H1 (cell line): ENCODE data around the gene SHH. TPM values are rescaled to one million over a fixed set of nuclear protein-coding genes. Genes with fewer than 3 reads are reported as not detected.

Experiments
- CTBP2 ChIP-seq: IDR thresholded peaks from 2 replicates; pipeline ENCODE4 v1.7.0; 2011; ENCODE audit warnings: borderline replicate concordance, mild to moderate bottlenecking, moderate library complexity, mixed read lengths, low read length; ENCODE audit not compliant: insufficient read depth, insufficient read length
- SUZ12 ChIP-seq: fragments of 200-600 bp; sonication (generic); IDR thresholded peaks from 2 replicates; pipeline ENCODE4 v1.6.1; 2012; ENCODE audit warnings: mild to moderate bottlenecking, inconsistent platforms, low read length, moderate library complexity, mixed read lengths
- polyA plus RNA-seq, 7 experiments: library from polyadenylated mRNA; depleted of rRNA in 3 of 7; stranded (reverse) in 5 of 7; unstranded in 2 of 7; fragments of >200 nt in 5 of 7; fragments of 200-250 nt in 2 of 7; gene quantifications; 1 replicate in 5 of 7; 2 replicates in 1 of 7; 4 replicates in 1 of 7; pipeline versions ENCODE4 v1.2.1 to v1.2.3, GENCODE V29; 2011 to 2013; ENCODE audit warnings: missing spikeins in 2 of 7, mixed read lengths in 2 of 7
- total RNA-seq: library from RNA; stranded (reverse); fragmentation: NEBNext Ultra II Directional; extraction: Animal tissue kit (Norgen Biotek cat#: 25700); gene quantifications from 2 replicates; pipeline ENCODE4 v1.2.1, GENCODE V29; 2021

The SHH gene
- total and polyA plus RNA-seq, 2 of the 8 experiments (the other 6 are each of a cell fraction or from before 2014, with no cell fraction given), result not detected

DNA sequence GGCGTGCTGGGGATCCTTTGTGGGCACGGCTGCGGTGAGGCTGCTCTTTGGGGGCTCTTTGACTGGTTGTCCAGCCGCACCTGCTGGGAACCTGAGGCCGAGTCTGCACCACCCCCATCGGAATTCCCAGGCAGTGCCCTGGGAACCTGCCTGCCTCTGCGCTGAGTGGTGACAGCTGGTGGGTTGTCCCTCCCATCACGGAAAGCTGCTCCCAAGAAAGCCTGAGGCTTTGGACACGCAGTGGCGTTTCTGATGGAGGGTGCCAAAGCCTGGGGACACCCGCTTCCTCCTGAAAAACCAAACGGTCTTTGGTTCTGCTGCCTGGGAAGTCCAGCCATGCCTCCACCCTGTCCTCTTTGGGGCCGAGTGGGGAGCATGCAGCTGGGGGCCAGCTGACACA lies 21.4 kb upstream of the SHH start (continued):
- TF ChIP-seq CTBP2 (no peak), SUZ12 (no peak)
- TF ChIP-seq, all 59 proteins: peak for 0
